HG02798 (cell line): Measurements from ENCODE around the gene POU2F1.

Experiments used
- ATAC-seq: cut with Tn5 transposase; IDR thresholded peaks from one replicate; pipeline ENCODE4 v1.9.1; 2021; ENCODE audit warnings: mild to moderate bottlenecking; ENCODE audit not compliant: unreplicated experiment, poor library complexity

Gene POU2F1

DNA sequence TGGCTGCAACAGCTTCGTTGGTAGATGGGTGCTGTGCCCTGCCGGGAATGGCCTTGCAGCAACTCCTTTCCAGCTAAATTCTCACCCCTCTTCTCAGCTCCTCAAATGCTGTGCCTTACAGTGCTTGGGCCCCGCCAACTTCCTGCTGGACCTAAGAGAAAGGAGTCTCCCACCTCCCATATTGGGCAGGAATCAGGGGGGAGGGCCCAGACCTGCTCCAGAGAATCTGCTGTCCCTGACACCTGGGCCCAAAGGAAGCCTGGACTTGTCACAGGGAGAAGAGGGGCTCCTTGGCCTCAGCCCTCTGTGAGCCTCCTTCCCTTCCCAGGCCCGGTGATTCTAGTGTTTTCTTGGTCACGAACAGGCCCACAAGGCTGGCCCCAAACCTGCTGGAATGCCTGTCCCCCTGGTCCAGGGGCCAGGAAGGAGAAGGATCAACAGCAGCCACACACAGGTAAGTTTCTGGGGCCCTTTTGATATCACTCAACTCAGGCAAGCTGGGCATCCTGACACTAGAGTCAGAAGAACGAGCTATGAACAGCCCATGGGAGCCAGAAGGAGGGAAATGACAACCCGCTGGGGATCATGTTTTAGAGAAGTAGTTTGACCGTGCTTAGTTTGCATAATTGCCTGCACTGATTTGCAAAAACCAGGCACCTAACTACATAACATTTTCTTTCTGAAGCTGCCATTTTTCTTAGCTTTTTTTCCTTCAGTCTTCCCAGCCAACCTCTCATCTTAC is 211.4 kb downstream of the POU2F1 start:
- no peak for ATAC-seq

DNA sequence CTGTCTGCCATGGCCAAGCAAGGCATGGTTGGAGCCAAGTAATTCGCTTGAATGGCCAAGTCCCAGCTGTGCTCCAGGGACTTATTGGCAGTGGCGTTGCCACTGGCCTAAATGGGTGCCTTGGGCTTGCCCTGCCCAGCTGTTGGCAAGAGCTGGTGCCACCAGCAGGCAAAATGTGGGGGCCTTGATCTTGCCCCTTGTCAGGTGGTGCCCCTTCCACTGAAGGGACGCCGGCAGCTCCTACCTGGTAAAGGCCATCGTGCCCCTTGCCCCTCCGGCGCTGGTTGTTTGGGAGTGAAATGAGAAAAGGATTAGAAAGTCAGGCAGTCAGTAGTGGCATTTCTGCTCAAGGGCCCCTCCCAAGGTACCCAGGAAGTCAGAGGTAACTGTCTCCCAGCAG is 212.1 kb downstream of the POU2F1 start:
- no peak for ATAC-seq

GRCh38 chr1:167433884-167434283 is 213.2 kb downstream of the POU2F1 start:
- ATAC-seq: no peak

DNA sequence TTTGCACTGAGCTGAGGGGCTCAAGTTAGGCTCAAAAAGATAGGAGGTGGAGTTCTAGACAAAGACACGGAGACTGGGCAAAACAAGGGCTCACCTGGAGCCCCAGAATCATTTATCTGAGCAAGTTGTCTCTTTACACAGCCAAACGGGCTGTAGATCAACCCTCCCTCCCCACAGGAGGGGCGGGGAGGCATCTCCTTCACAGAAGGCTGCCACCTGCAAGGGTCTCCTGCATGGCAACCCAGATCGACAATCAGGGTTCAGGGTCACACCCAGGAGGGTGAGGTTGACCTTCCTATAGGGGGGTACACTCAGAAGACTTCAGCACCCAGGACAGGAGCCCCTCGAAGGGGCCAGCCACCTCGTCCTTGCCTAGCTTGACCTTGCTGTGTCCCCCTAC is 213.6 kb downstream of the POU2F1 start:
- no peak for ATAC-seq

DNA sequence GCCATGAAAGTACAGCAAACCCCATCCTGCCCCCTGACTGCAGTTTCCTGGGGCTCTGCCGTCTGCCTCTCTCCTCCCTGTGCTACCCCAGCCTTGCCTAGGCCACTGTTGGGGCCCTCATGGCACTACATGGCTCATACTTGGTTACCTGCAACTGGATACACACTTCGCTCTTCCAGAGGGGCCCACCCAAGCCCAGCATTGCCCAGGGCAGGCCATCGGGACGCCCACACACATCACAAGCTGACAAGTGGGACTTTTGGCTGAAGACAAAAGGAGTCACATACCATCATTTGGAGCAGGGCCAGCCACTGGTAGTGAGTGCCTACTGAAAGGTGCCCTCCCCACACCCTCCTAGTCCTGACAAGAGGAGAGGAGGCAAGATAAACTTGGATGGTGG is 214.8 kb downstream of the POU2F1 start:
- ATAC-seq: no peak

- no peak for ATAC-seq
Measured at GRCh38 chr1:167438171-167439138, 217.8 kb downstream of the POU2F1 start.

- peak; percentile 33 for ATAC-seq
Measured at GRCh38 chr1:167439301-167439988, 218.8 kb downstream of the POU2F1 start.

- ATAC-seq: no peak
Measured at GRCh38 chr1:167440345-167440744, 219.7 kb downstream of the POU2F1 start.

DNA sequence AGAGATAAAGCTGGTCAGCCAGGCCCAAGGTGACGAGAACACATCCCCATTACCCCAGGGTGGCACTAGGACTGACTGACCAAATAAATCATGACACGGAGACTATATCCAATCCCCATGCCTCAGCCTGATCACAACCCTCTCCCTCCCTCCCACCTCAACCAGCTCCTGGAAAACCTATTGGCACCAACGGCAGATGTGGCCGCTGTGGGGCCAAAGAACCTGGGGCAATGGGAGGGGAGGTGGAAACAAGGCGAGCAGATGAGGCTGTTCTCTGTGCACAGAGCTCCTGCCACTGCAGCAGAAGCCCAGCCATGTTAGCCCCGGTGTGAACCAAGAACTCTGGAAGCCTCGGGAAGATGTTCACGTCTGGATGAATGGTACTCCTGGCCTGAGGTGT is 220.1 kb downstream of the POU2F1 start:
- no peak for ATAC-seq

DNA sequence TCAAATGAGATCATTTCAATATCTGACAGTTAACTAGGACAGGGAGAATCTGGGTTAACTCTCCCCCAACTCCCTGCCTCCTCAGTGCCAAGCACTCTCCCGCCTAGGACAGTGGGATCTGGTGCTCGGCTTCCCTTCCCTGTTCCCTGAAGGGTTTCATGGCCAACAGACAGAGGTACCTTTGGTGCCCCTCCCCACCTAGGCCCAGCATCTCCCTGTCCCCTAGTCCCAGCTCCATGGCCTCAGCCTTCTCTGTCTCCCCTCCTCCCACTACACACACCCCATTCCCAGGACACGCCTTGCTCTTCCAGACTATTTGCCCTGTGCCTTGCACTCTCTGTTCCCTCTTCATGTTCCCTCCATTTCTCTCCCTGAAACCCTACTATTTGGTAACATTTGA is 220.5 kb downstream of the POU2F1 start:
- ATAC-seq: no peak

DNA sequence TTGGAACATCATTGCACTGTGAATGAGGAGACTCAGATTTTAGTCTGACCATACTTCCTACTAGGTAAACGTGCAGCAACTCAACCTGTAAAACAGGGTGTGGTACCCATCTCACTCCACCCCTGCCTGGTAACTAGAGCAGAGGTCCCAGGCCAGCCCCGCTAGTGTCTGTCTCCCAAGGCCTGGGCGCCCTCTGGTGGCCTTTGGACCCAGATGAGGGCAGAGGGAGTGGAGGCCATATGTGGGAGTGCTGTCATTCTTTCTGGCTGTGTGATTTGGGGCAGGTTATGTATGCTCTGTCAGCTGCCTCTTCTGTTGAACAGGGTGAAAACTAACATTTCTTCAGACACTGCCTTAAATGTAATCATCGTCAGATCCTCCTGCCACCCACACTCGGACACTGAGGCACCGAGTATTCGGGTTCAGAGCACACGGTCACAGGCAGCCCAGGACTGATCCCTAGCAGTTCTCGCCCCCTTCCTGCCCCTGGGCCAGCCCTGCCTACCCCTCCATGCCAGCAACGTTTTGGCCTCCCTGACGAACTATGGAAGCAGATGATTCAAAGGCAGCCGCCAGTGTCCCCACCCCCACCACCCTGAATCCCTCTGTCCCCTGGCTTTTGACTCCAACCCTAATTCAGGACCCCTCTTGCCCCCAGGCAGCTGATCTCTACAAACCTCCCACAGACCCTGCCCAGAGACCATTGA is 221.6 kb downstream of the POU2F1 start:
- peak; percentile 91 for ATAC-seq

- ATAC-seq: no peak
Measured at GRCh38 chr1:167442854-167443565, 222.3 kb downstream of the POU2F1 start.

GRCh38 chr1:167443757-167444156 is 223.1 kb downstream of the POU2F1 start:
- ATAC-seq: no peak

GRCh38 chr1:167446966-167447365 is 226.3 kb downstream of the POU2F1 start:
- no peak for ATAC-seq

GRCh38 chr1:167447521-167448136 is 226.9 kb downstream of the POU2F1 start:
- peak; percentile 55 for ATAC-seq

DNA sequence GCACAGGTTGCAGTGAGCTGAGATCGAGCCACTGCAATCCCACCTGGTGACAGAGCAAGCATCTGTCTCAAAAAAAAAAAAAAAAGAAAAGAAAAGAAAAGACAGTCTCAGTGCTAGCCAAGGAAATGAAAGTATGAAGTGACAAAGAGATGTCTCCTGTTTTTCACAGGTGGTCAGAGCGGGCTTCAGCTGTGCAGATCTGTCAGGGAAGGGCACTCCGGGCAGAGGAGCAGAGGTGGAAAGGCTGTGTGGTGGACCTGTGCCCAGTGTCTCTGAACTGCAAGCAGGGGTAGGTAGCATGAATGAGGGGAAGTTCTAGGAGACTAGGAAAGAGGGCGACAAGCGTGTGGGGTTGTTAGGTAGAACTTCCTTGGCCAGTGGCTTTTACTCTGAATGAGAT is 230.2 kb downstream of the POU2F1 start:
- ATAC-seq: no peak

- ATAC-seq: no peak
Measured at GRCh38 chr1:167452483-167452882, 231.8 kb downstream of the POU2F1 start.

DNA sequence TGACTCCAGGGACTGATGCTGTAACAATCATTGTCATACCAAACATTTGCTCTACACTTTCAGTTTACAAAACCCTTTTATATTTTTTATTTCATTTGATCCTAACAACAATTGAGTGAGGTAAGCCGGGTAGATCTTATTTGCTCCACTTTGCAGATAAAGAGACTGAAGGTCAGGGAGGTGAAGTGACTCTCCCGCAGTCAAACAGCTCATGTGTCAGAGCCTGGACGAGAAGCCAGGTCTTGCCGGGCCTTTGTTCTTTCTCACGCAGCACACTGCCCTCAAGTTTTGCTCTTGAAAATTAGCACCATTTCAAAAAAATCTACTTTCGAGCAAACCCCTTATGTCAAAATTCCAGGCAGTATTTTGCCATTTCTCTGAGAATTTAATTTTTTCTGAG is 232.4 kb downstream of the POU2F1 start:
- no peak for ATAC-seq

- ATAC-seq: peak; percentile 26
Measured at GRCh38 chr1:167454304-167454893, 233.7 kb downstream of the POU2F1 start.
